OCI-LY3 (cell line): ENCODE measurements around the gene CGB5.

Experiments
- EZH2phosphoT487 ChIP-seq: fragments of 200-600 bp; shearing (Covaris generic); IDR thresholded peaks from 2 replicates; pipeline ENCODE4 v1.6.1; 2018; ENCODE audit warnings: antibody characterized with exemption, mixed run types, low read depth
- TF ChIP-seq, protein P1 (sequence below): fragments of 200-600, 300-600 bp; sonication (generic); IDR thresholded peaks from 2 replicates; pipeline ENCODE4 v1.5.1; 2014; ENCODE audit warnings: antibody characterized with exemption, low read length, low read depth

GRCh38 chr19:49065905-49066512 is 22.4 kb downstream of the CGB5 start:
- TF ChIP-seq, protein P1, sequence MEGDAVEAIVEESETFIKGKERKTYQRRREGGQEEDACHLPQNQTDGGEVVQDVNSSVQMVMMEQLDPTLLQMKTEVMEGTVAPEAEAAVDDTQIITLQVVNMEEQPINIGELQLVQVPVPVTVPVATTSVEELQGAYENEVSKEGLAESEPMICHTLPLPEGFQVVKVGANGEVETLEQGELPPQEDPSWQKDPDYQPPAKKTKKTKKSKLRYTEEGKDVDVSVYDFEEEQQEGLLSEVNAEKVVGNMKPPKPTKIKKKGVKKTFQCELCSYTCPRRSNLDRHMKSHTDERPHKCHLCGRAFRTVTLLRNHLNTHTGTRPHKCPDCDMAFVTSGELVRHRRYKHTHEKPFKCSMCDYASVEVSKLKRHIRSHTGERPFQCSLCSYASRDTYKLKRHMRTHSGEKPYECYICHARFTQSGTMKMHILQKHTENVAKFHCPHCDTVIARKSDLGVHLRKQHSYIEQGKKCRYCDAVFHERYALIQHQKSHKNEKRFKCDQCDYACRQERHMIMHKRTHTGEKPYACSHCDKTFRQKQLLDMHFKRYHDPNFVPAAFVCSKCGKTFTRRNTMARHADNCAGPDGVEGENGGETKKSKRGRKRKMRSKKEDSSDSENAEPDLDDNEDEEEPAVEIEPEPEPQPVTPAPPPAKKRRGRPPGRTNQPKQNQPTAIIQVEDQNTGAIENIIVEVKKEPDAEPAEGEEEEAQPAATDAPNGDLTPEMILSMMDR = no peak
- TF ChIP-seq EZH2phosphoT487 = no peak
